ENCODE results near the gene NECAB3.

The NECAB3 gene

GRCh38 chr20:33663161-33664084 lies 10.8 kb downstream of the NECAB3 start:
- peak; percentile 30 for DNase-seq

- no peak for DNase-seq
These were observed 12.1 kb downstream of the NECAB3 start, which contains the start of gene C20orf144 for GRCh38 chr20:33662172-33662571. C20orf144 (plus strand) TSS chr20:33662327; CDS start chr20:33662346, 19 bp downstream.

DNA sequence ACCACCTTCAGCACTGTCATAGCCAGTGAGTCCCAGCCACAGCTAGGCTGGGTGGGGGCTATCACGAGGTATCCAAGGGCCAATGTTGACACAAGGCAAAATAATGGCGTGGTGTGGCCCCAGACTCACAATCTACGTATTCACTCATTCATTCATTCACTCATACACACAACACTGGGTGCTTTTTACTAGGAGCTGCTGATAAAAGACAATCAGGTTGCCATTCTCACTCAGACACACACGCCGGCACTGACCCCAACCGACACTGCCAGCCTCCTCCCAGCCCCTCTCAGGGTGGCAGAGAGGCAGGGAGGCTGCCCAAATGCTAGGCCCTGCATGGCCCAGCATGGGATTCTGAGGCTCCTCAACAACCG lies 13.6 kb downstream of the NECAB3 start:
- DNase-seq = no peak

DNA sequence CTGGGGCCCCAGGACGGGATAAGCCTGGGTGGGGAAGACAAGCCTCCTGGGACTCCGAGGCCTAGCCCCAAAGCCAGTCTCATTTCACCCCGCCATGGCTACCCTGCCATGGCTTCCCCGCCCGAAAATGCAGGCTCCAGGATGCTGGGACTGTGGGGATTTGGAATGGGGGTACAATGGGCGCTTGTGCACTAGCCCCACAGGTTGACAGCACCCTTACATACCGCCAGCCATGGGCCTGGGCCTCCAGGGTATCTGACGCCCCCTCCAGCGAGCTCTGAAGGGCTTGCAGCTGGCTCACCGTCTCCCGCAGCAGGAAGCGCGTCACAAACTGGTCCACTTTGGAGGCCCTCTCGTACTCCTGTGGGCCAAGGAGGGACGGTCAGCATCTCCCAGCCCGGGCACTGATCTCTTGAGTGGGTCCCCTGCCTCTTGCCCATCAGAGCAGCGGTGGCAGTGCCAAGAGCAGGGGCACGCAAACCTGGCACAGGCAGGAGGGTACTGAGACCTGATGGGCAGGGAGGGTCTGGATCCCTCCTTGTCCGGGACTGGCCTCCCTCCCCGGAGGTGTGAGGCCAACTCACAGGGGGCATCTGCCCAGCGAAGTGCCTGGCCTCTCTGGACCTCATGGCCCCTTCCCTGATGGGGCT lies 14.1 kb downstream of the NECAB3 start:
- no peak for DNase-seq

DNA sequence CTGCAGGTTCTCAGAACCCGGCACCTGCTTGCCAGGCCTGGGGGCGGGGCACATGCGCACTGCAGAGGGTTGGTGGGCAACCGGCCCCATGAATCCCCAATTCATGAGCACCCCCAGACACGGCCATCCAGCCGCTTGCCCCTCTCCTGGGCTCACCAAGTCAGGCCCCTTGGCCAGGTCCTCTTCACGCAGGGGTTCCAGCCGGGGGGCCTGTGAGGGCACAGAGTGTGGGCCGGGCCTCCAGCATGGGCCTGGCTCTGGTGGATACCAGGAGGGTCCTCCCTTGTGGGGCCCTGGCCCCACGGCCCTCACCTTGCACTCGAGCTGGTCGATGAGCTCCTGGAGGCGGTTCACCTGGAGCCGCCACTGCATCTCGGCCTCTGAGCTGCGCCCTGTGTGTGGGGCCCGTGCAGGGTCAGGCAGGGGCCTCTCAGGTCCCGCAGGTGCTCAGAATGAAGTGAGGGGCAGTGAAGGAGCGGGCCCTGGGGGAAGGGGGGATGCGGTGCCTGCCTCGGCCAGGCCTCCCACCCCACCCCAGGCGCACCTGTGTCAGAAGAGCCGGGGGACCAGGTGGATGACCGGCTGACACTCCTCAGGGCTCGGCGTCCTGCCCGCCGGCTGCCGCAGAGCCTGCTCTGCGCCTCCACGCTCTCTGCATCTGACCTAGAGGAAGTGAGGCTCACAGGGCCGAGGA lies 14.7 kb downstream of the NECAB3 start:
- DNase-seq = no peak

- no peak for DNase-seq
These were observed 15.3 kb downstream of the NECAB3 start for GRCh38 chr20:33658929-33659328.

- DNase-seq = no peak
These were observed 15.7 kb downstream of the NECAB3 start for GRCh38 chr20:33658510-33658909.

DNA sequence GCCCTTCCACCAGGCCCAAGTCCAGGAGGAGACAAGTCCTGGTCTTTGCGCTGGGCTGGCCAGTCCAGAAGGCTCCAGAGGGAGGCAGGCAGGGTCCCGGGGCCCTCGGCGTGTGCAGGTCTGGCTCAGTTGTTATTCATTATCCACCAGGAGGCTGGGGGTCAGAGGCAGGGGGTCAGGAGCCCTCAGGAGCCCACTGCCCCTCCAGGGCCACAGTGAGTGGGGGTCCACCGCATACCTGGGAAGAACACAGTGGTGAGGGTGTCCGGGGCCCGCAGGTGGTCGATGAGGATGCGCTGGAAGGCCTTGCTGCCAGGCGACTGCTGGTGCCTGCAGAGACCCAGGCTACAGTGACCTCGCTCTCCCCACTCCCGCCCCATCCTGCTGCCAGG lies 16.5 kb downstream of the NECAB3 start:
- no peak for DNase-seq

DNA sequence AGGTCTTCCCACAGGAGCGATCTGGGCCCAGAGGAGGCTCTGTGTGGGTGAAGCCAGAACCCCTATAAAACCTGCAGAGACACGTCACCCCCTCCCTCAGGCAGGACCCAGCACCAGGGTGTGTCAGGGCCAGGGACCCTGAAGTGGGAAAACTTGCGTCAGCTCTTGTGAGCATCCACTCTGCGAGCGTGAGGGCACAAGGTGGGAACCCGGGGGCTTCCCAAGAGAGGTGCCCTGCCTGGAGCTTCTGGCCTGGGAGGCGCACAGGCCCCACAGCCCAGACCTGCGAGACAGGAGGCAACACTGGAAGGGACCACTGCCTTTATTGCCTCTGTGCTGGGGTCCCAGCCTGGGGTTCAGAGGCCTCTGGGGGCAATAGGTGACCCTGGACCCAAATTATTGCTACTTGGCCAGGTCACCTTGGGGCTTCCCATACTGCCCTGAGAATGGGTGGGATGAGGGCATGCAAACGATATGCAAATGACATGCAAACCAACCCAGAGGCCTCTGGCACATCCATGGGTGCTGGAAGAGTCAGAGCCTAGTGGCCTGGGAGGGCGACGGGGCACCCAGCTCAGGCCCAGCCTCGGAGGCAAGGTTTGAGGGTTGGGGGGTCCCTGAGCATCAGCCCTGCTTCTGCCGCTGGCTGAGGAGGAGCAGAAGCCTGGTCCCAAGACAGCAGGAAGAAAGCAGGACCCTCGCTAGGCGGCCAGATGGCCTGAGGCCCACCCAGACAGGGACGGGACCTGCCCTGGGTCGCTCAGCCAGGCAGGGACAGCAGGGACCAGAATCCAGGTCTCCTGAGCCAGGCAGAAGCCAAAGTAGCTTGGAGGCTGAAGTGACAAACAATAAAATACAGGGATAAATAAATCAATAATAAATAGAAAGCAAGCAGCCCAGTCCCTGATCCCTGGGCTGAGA lies 17.2 kb downstream of the NECAB3 start:
- DNase-seq = no peak

DNA sequence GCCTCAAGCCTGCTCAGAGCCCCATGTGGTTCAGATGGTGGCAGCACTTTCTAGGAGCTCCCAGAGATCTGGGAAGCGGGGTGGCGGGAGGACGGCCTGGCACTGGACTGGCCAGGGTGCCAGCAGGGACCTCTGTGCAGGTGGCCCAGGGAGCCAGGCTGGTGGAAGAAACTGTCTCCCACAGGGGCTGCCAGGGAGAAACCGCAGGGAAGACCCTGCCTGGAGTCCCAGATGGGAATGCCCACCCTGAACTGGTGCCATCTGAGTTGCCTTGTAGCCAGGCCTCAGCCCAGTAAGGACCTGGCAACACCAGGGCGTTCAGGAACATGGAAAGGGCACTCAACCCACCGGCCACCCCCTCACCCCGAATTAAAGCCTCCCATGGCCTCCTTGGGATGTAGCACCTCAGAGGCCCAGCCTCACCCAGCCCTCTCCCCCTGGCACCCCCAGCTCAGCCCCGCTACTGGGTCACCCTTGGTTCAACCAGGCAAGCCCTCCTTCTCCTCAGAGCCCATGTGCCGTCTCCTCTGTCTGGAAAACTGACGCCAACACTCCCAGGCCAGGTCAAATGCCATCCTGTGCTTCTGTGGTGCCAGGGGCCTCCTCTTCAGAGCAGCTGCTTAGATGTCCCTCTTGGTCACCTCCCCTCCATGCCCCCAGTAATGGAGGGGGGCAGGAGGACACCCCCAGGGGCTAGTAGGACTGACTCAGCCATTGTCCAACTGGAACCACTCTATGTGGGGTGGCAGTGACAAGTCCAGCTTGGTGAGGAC lies 18.0 kb downstream of the NECAB3 start:
- DNase-seq = no peak

GRCh38 chr20:33655164-33655563 lies 19.1 kb downstream of the NECAB3 start:
- DNase-seq = no peak

GRCh38 chr20:33654680-33655161 lies 19.5 kb downstream of the NECAB3 start:
- no peak for DNase-seq

DNA sequence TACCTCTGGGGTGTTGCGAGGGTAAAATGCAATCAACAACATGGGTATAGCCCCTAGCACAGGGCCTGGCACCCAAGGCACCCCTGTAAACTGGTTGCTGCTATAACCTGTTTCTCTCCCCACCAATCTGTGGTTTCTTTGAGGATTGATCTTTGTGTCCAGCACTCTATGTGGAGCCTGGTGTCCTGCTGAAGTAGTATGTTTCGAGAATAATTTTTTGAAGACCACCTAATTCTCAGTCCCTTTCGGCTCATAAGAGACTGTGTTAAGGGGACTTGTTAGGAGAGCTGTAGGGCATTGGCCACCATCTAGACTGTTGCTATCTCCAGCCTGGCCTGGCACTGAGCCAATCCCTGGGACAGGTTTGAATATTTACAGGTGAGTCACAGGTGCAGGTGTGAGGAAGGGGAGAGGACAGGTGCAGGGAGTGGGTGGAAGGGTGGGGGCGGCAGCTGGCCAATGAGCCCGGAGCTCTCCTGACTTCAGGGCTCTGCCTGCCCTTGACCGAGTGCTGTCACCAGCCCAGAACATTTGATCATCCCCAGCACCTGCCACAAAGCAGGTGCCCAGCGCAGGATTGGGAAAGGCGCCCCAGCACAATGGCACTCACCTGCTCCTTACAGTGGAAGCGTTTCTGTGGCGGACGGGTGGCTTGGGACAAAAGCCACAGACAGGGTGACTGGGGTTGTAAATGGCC lies 20.2 kb downstream of the NECAB3 start:
- DNase-seq = peak; percentile 71

DNA sequence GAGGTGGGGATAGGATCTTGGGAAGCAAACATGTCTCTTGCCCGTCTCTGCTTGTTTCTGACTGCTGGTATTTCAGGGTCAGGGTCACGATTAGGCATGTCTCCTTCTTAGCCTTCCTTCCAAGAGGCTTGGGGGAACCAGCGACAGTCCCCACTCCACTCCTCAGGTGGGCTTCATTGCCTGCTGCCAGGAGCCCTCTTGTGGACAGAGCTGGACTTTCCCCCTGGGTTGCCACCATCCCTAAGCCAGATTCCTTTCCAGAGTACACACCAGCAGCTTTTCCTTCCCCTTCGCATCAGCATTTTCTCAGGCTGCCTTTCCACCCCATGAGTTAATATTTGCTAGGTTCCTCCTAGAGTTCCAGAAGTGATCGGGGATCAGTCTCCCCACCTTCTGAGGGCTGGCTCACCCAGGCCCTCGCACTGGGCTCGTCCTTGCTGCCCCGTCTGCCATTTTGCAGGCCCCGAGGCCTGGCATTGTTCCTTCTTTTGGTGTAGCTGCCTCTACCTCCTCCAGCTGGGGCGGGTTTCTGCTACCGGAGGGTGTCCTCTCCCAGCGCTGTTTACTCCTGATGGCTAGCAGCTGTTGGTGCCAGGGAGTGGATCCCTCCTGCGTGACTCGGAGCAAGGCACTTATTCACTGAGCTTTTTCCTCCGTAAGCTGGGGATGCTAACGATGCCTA lies 20.9 kb downstream of the NECAB3 start:
- DNase-seq = peak; percentile 43

- no peak for DNase-seq
These were observed 22.6 kb downstream of the NECAB3 start for GRCh38 chr20:33651562-33652048.

DNA sequence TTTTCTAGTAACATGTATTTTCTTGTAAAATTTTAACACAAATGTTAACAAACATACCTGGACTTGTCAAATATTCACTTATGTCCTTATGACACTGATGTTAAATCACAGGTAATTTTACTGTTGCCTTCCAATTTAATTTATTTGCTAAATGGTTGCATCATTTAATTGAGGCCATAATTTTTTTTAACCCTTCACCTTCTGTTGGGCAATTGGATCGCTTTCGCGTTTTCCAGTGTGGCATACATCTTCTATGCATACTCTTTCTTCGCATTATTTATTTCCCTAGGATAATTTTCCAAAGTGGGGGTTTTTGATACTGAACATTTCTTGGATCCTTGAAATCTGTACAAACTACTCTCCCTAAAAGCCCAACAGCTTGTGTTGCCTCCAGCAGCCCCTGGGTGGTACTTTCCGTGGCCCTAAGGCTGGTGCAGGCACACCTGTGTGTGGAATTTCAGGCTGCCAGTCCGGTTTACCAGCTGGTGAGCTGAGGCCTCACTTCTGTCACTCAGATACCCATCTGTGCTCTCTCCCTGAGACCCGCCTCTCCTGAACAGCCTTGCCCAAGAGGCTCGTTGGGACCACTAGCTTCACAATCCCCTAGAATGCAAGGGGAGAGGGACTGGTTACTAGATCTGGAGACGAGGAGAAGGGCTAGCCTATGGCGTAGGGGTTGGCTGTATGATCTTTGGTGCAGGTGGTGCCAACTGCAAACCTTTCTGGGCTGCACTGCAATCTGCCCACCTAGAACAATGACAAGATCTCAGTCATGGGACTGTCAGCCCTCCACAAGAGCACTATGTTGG lies 23.3 kb downstream of the NECAB3 start:
- no peak for DNase-seq

DNA sequence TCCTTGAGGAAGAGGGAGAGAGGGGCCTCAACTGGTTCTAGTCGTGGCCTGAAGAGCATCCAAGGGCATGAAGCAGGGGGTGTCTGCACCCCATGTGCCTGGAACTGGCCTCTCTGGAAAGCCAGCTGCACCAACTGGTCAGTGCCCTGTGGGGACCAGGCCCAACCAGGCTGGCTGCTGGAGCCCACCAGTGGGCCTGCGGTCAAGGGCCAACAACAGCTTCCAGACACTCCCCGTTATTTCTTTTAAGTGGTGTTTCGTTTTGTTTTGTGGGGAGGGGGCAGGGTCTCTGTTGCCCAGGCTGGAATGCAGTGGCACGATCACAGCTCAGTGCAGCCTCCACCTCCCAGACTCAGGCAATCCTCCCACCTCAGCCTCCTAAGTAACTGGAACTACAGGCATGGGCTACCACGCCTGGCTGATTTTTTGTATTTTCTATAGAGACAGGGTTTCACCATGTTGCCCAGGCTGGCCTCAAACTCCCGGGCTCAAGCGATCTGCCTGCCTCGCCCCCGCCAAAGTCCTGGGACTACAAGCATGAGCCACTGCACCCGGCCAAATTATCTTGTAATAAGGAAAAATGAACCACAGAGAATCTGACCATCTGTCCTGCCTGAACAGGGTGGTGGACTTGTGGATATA lies 24.0 kb downstream of the NECAB3 start:
- DNase-seq = no peak

- no peak for DNase-seq
These were observed 25.0 kb downstream of the NECAB3 start for GRCh38 chr20:33649201-33649681.
